Stimulated activated CD8-positive, alpha-beta memory T cell treated with anti-CD3 and anti-CD28 coated beads, Interleukin-4, amount 100 ng/mL, for 1 hour (primary cell): ENCODE data around the gene PRPF38A.

ENCODE experiments used
- DNase-seq, 2 donors: peaks; one replicate each; pipeline ENCODE4 v3.0.0-alpha.2; 2020; ENCODE audit warnings: low read depth in 2 of 2, low spot score in 1 of 2

Gene PRPF38A

GRCh38 chr1:52455686-52456085, 51.3 kb downstream of the PRPF38A start:
- no peak for DNase-seq

GRCh38 chr1:52460694-52461093, 56.3 kb downstream of the PRPF38A start:
- no peak for DNase-seq

- no peak for DNase-seq
These were observed 57.4 kb downstream of the PRPF38A start for GRCh38 chr1:52461821-52462220.

- no peak for DNase-seq
These were observed 59.5 kb downstream of the PRPF38A start for GRCh38 chr1:52463891-52464290.

DNA sequence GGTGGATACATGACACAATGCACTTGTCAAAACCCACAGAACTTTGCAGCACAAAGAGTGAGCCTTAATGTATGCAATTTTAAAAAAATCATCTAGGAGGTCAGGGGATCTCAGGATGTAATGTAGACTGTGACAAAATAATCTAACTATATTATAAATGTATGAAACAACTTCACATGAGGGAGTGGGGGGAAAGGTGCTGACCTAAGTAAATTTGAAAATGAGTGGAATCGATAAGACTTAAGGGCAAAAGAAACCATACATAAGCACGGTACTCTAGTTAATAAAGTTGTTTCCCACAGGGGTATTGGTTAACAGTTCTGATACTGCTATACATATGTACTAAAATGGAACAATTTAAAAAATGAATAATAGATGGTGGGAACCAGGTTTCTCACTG, 64.7 kb downstream of the PRPF38A start:
- DNase-seq, result no peak
